Right lobe of liver (tissue), 4 donors: ENCODE results near the gene XKR3.
"Not testable (repeated sequence)": the region's sequence is repeated elsewhere in the genome, so short reads cannot be mapped to it uniquely, and the experiment has no call there.

ENCODE experiments used
- CTCF ChIP-seq, 4 donors: fragments of 200-600 bp in 3 of 4; fragments of 450-650 bp in 1 of 4; IDR thresholded peaks; one replicate each; pipeline versions ENCODE4 v1.5.1 to v1.8.0; 2016 to 2022; ENCODE audit warnings: antibody characterized with exemption in 4 of 4, mild to moderate bottlenecking in 2 of 4
- POLR2A ChIP-seq: fragments of 450-650 bp; IDR thresholded peaks from one replicate; pipeline ENCODE4 v1.6.1; 2017; ENCODE audit warnings: antibody characterized with exemption, mild to moderate bottlenecking
- donor health status: DM: no; HTN: no; CAD: no.
- donor health status: DM: no; HTN: no; CAD: no.
- donor health status: DM: no; HTN: yes; CAD: no.

GRCh38 chr22:16748160-16748929 is 76.9 kb downstream of the XKR3 start:
- not testable (repeated sequence) for TF ChIP-seq CTCF (IDR thresholded peaks at IDR 0.05); POLR2A
